PFSK-1 (cell line): ENCODE results near the gene PRKAG2.

Source experiments
- FOXP2 ChIP-seq: optimal IDR thresholded peaks from 2 replicates; pipeline ENCODE3; 2011; ENCODE audit warnings: borderline replicate concordance, control low read depth, inconsistent platforms; ENCODE audit not compliant: insufficient read depth; ENCODE audit errors: extremely low read length, extremely low read depth
- POLR2AphosphoS5 ChIP-seq: IDR thresholded peaks from 2 replicates; pipeline ENCODE4 v1.6.1; 2012; ENCODE audit warnings: low read depth, mild to moderate bottlenecking, control low read depth, low read length, moderate library complexity
- REST ChIP-seq, 2 experiments: IDR thresholded peaks; 2 replicates each; pipeline versions ENCODE4 v1.6.1 to v1.8.0; 2011 to 2012; ENCODE audit warnings: low read depth in 2 of 2, low read length in 2 of 2, control low read depth in 1 of 2, inconsistent platforms in 1 of 2, mild to moderate bottlenecking in 1 of 2, moderate library complexity in 1 of 2; ENCODE audit not compliant: insufficient read depth in 1 of 2
- SIN3A ChIP-seq: IDR thresholded peaks from 2 replicates; pipeline ENCODE4 v1.6.1; 2012; ENCODE audit warnings: mild to moderate bottlenecking, low read length, moderate library complexity, borderline replicate concordance; ENCODE audit not compliant: insufficient read depth
- TAF1 ChIP-seq: IDR thresholded peaks from 2 replicates; pipeline ENCODE4 v1.6.1; 2012; ENCODE audit warnings: low read length, control low read depth, borderline replicate concordance; ENCODE audit not compliant: insufficient read depth

GRCh38 chr7:151847681-151848081, 29.2 kb downstream of the PRKAG2 start:
- TF ChIP-seq TAF1: no peak
- no peak for TF ChIP-seq REST (IDR thresholded peaks at IDR 0.05; ENCODE audit: insufficient read depth in 1 of 2, low read depth in 2 of 2, low read length in 2 of 2)
- no peak for TF ChIP-seq POLR2AphosphoS5
- no peak for TF ChIP-seq SIN3A
- TF ChIP-seq FOXP2: no peak
